HepG2 (cell line): ENCODE results near the gene PPP2R5C. TPM values are rescaled to one million over a fixed set of nuclear protein-coding genes. Genes with fewer than 3 reads are reported as not detected.

Experiments
- DMTF1 ChIP-seq: sonication (generic); formaldehyde crosslinking; IDR thresholded peaks from 2 replicates; pipeline ENCODE4 v1.4.0; 2020; ENCODE audit warnings: mild to moderate bottlenecking, missing genetic modification reagents
- KLF9 ChIP-seq: IDR thresholded peaks from 2 replicates; pipeline ENCODE4 v1.6.1; 2016; ENCODE audit warnings: low read depth
- MYC ChIP-seq: sonication (generic); formaldehyde crosslinking; IDR thresholded peaks from 2 replicates; pipeline ENCODE4 v1.9.0; 2021; ENCODE audit warnings: missing genetic modification reagents, borderline replicate concordance
- REPIN1 ChIP-seq: sonication (generic); formaldehyde crosslinking; IDR thresholded peaks from 2 replicates; pipeline ENCODE4 v1.8.0; 2022; ENCODE audit warnings: missing genetic modification reagents, low read depth, mild to moderate bottlenecking, borderline replicate concordance
- TCF12 ChIP-seq, 2 experiments: fragments of 450-650 bp in 1 of 2; sonication (generic) in 1 of 2; formaldehyde crosslinking in 1 of 2; IDR thresholded peaks; 2 replicates each; pipeline versions ENCODE4 v1.6.1 to v1.8.0; 2017 to 2022; ENCODE audit warnings: antibody characterized with exemption in 1 of 2, mild to moderate bottlenecking in 1 of 2, missing genetic modification reagents in 1 of 2, moderate library complexity in 1 of 2
- WIZ ChIP-seq: sonication (generic); formaldehyde crosslinking; IDR thresholded peaks from 2 replicates; pipeline ENCODE4 v1.5.1; 2020; ENCODE audit warnings: mild to moderate bottlenecking, missing genetic modification reagents
- YEATS4 ChIP-seq: sonication (generic); formaldehyde crosslinking; IDR thresholded peaks from 2 replicates; pipeline ENCODE4 v1.4.0; 2020; ENCODE audit warnings: missing genetic modification reagents, borderline replicate concordance
- ZNF136 ChIP-seq: sonication (generic); formaldehyde crosslinking; IDR thresholded peaks from 2 replicates; pipeline ENCODE4 v1.8.1; 2022; ENCODE audit warnings: low read depth, mild to moderate bottlenecking, moderate library complexity, missing genetic modification reagents
- ZNF362 ChIP-seq: sonication (generic); formaldehyde crosslinking; IDR thresholded peaks from 2 replicates; pipeline ENCODE4 v1.4.0; 2020; ENCODE audit warnings: missing genetic modification reagents, mild to moderate bottlenecking, borderline replicate concordance
- ZNF564 ChIP-seq: sonication (generic); formaldehyde crosslinking; IDR thresholded peaks from 2 replicates; pipeline ENCODE4 v1.8.1; 2023; ENCODE audit warnings: mild to moderate bottlenecking, missing genetic modification reagents
- ZNF577 ChIP-seq: sonication (generic); formaldehyde crosslinking; IDR thresholded peaks from 2 replicates; pipeline ENCODE4 v1.4.0; 2020; ENCODE audit warnings: mild to moderate bottlenecking, low read depth, missing genetic modification reagents, borderline replicate concordance
- ZSCAN21 ChIP-seq: sonication (generic); formaldehyde crosslinking; IDR thresholded peaks from 2 replicates; pipeline ENCODE4 v1.8.0; 2022; ENCODE audit warnings: mild to moderate bottlenecking, missing genetic modification reagents, moderate library complexity, borderline replicate concordance
- polyA plus RNA-seq, 8 experiments: library from polyadenylated mRNA; depleted of rRNA in 3 of 8; stranded (reverse) in 7 of 8; unstranded in 1 of 8; fragments of >200 nt; fragmentation: Illumina TruSeq in 4 of 8; extraction: Trizol in 4 of 8; gene quantifications; 2 replicates each; pipeline versions ENCODE4 v1.2.1 to v1.2.3, GENCODE V29; 2011 to 2016; ENCODE audit warnings: low read depth in 4 of 8, missing spikeins in 1 of 8, mixed read lengths in 1 of 8; ENCODE audit not compliant: insufficient read depth in 1 of 8
- total RNA-seq, 5 experiments: library from RNA; depleted of rRNA; stranded (reverse); fragments of >200 nt; fragmentation: Illumina TruSeq; extraction: Trizol; gene quantifications; 2 replicates each; pipeline ENCODE4 v1.2.3, GENCODE V29; 2016; ENCODE audit warnings: low read depth in 1 of 5
- TF ChIP-seq, protein P1 (sequence below): sonication (generic); formaldehyde crosslinking; IDR thresholded peaks from 2 replicates; pipeline ENCODE4 v1.8.1; 2023; ENCODE audit warnings: mild to moderate bottlenecking, moderate library complexity, missing genetic modification reagents
- TF ChIP-seq, protein P2 (sequence below): sonication (generic); formaldehyde crosslinking; IDR thresholded peaks from 2 replicates; pipeline ENCODE4 v1.5.0; 2020; ENCODE audit warnings: missing genetic modification reagents
- TF ChIP-seq, protein P3 (sequence below): sonication (generic); formaldehyde crosslinking; IDR thresholded peaks from 2 replicates; pipeline ENCODE4 v1.8.0; 2022; ENCODE audit warnings: low read depth, missing genetic modification reagents
- TF ChIP-seq, protein P4 (sequence below): sonication (generic); formaldehyde crosslinking; IDR thresholded peaks from 2 replicates; pipeline ENCODE4 v1.9.0; 2022; ENCODE audit warnings: missing genetic modification reagents, mild to moderate bottlenecking, borderline replicate concordance

The PPP2R5C gene
- total and polyA plus RNA-seq, 2 of the 13 experiments (the other 11 are each of a cell fraction or from before 2014, with no cell fraction given): 74.3 to 78.5 TPM

GRCh38 chr14:101964297-101965180 is 203.0 kb downstream of the PPP2R5C start, which contains the start of gene DYNC1H1 (continued):
- TF ChIP-seq ZNF136: peak; percentile 75; the same call in 1 of the 2 replicates
- TF ChIP-seq, protein P1, sequence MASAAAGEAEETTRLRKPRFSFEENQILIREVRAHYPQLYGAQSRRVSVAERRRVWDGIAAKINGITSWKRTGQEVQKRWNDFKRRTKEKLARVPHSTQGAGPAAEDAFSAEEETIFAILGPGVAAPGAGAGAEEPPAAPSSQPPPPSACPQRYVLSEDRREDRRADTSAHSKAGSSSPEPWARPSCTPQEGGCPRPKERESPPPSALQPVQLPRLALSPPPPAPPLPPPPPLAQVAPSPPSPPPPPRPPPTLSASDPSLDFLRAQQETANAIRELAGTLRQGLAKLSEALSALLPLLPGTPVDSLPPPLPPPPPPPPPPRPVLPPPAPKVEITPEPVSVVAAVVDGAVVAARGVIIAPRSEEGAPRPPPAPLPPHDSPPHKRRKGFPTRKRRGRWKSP (CRISPR knock-in tag): peak; percentile 69; the same call in 1 of the 2 replicates
- TF ChIP-seq WIZ (CRISPR knock-in tag): peak; percentile 48; the same call in 1 of the 2 replicates
- no peak for TF ChIP-seq ZNF577
- no peak for TF ChIP-seq KLF9 (CRISPR knock-in tag)
- TF ChIP-seq, protein P2, sequence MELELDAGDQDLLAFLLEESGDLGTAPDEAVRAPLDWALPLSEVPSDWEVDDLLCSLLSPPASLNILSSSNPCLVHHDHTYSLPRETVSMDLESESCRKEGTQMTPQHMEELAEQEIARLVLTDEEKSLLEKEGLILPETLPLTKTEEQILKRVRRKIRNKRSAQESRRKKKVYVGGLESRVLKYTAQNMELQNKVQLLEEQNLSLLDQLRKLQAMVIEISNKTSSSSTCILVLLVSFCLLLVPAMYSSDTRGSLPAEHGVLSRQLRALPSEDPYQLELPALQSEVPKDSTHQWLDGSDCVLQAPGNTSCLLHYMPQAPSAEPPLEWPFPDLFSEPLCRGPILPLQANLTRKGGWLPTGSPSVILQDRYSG: 0 out of 2 replicates have a peak, but pooled peaks have one; percentile 30
- peak; percentile 80; the same call in 1 of the 2 replicates for TF ChIP-seq REPIN1 (CRISPR knock-in tag)
- TF ChIP-seq ZSCAN21 (CRISPR knock-in tag): peak; percentile 35; the same call in 1 of the 2 replicates
- peak; percentile 28; the same call in 1 of the 2 replicates for TF ChIP-seq ZNF362 (CRISPR knock-in tag)
- TF ChIP-seq, protein P3, sequence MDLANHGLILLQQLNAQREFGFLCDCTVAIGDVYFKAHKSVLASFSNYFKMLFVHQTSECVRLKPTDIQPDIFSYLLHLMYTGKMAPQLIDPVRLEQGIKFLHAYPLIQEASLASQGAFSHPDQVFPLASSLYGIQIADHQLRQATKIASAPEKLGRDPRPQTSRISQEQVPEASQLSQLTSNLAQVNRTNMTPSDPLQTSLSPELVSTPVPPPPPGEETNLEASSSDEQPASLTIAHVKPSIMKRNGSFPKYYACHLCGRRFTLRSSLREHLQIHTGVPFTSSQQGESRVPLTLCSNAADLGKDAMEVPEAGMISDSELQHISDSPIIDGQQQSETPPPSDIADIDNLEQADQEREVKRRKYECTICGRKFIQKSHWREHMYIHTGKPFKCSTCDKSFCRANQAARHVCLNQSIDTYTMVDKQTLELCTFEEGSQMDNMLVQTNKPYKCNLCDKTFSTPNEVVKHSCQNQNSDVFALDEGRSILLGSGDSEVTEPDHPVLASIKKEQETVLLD (CRISPR knock-in tag): 0 out of 2 replicates have a peak, but pooled peaks have one; percentile 60
- TF ChIP-seq ZNF564 (CRISPR knock-in tag): peak; percentile 42; the same call in 1 of the 2 replicates
- TF ChIP-seq TCF12 (IDR thresholded peaks at IDR 0.05): no peak
- 0 out of 2 replicates have a peak, but pooled peaks have one; percentile 31 for TF ChIP-seq TCF12 (CRISPR knock-in tag; IDR thresholded peaks at IDR 0.05)
- peak; percentile 74; the same call in 1 of the 2 replicates for TF ChIP-seq MYC
- TF ChIP-seq, protein P4, sequence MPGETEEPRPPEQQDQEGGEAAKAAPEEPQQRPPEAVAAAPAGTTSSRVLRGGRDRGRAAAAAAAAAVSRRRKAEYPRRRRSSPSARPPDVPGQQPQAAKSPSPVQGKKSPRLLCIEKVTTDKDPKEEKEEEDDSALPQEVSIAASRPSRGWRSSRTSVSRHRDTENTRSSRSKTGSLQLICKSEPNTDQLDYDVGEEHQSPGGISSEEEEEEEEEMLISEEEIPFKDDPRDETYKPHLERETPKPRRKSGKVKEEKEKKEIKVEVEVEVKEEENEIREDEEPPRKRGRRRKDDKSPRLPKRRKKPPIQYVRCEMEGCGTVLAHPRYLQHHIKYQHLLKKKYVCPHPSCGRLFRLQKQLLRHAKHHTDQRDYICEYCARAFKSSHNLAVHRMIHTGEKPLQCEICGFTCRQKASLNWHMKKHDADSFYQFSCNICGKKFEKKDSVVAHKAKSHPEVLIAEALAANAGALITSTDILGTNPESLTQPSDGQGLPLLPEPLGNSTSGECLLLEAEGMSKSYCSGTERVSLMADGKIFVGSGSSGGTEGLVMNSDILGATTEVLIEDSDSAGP (CRISPR knock-in tag): peak; percentile 63
- no peak for TF ChIP-seq DMTF1
- TF ChIP-seq YEATS4 (CRISPR knock-in tag): peak; percentile 64
